Kidney (tissue), 14 donors: ENCODE measurements around the gene DIAPH1. TPM values are rescaled to one million over a fixed set of nuclear protein-coding genes. Genes with fewer than 3 reads are reported as not detected.

Source experiments
- DNase-seq, 5 donors: peaks; one replicate each; pipeline ENCODE4 v3.0.0-alpha.2; 2013 to 2020
- FAIRE-seq: peaks from 2 replicates; lab custom pipeline; 2012; peaks lifted over from hg19 to GRCh38; lab: Jason Lieb, UNC
- H3K27ac ChIP-seq, 2 donors: one replicate each; pipeline ENCODE4 v1.7.0; 2013; ENCODE audit warnings: low read depth in 2 of 2, low read length in 2 of 2, inconsistent platforms in 1 of 2
- H3K27me3 ChIP-seq: one replicate; pipeline ENCODE4 v1.7.1; 2013; ENCODE audit warnings: low read length, inconsistent platforms; ENCODE audit not compliant: control insufficient read depth, insufficient read depth
- H3K36me3 ChIP-seq, 3 donors: one replicate each; pipeline versions ENCODE4 v1.7.0 to v1.7.1; 2013; ENCODE audit warnings: low read length in 3 of 3, control low read depth in 1 of 3, inconsistent platforms in 1 of 3; ENCODE audit not compliant: insufficient read depth in 3 of 3, control insufficient read depth in 2 of 3
- H3K4me1 ChIP-seq, 3 donors: one replicate each; pipeline versions ENCODE4 v1.7.0 to v1.7.1; 2013; ENCODE audit warnings: low read length in 3 of 3, inconsistent platforms in 1 of 3, low read depth in 1 of 3; ENCODE audit not compliant: control insufficient read depth in 2 of 3, insufficient read depth in 2 of 3
- H3K4me3 ChIP-seq, 3 donors: one replicate each; pipeline versions ENCODE4 v1.7.0 to v1.8.1; 2013; ENCODE audit warnings: low read length in 3 of 3, control low read depth in 1 of 3, inconsistent platforms in 1 of 3
- H3K9ac ChIP-seq, 3 donors: one replicate each; pipeline versions ENCODE4 v1.7.0 to v1.7.1; 2013; ENCODE audit warnings: low read length in 3 of 3, control low read depth in 1 of 3, inconsistent platforms in 1 of 3
- H3K9me3 ChIP-seq, 3 donors: one replicate each; pipeline versions ENCODE4 v1.7.0 to v1.7.1; 2013; ENCODE audit warnings: low read length in 3 of 3, control low read depth in 1 of 3, inconsistent platforms in 1 of 3; ENCODE audit not compliant: control insufficient read depth in 2 of 3, insufficient read depth in 1 of 3
- CTCF ChIP-seq: IDR thresholded peaks from 3 replicates; pipeline ENCODE4 v1.5.1; 2012; ENCODE audit warnings: mild to moderate bottlenecking, moderate library complexity, borderline replicate concordance; ENCODE audit not compliant: insufficient read depth; ENCODE audit errors: extremely low read depth
- intact Hi-C: fragments of 100-400 bp; cut with DNase I; formaldehyde crosslinking; loops from one replicate; pipeline ENCODE4 v1.11.1; 2022
- polyA plus RNA-seq: library from polyadenylated mRNA; stranded (reverse); fragments of 350-450 nt; fragmentation: Illumina TruSeq; extraction: RNeasy Lipid Tissue Mini Kit (QIAGEN cat#74804); gene quantifications from one replicate; pipeline ENCODE4 v1.2.3, GENCODE V29; 2014; ENCODE audit warnings: low read depth, low replicate concordance; ENCODE audit not compliant: insufficient read depth
- total RNA-seq: library from RNA; stranded (reverse); fragmentation: NEBNext Ultra II Directional; extraction: Animal tissue kit (Norgen Biotek cat#: 25700); gene quantifications from one replicate; pipeline ENCODE4 v1.2.1, GENCODE V29; 2021
- donor health status: control.
- donor health status: control.
- donor health status: control.
- donor health status: control.
- donor health status: control.
- donor health status: DM: yes; HTN: yes; CAD: no.
- donor health status: Normal renal cell carcinoma (clear cell type).

DIAPH1 gene
- total and polyA plus RNA-seq, 2 donors from 2014 or later: 60.6 to 156 TPM

- peak; percentile 49 for TF ChIP-seq CTCF
- peak within 1 kb of the TSS; percentile 76 to 80 for H3K27ac ChIP-seq
- FAIRE-seq (peak; percentile 51), DNase-seq (peak; percentile 93 to 98 (median 97))
- peak within 1 kb of the TSS; percentile 75 to 88 (median 86) for H3K4me3 ChIP-seq
- peak within 1 kb of the TSS; percentile 50 to 84 (median 76) for H3K9ac ChIP-seq
- peaks cover 4 to 20% (median 7%) of the 10 kb centered on the region in 3 donors for H3K4me1 ChIP-seq
- H3K36me3 ChIP-seq: no peaks in the 10 kb centered on the region
- H3K27me3 ChIP-seq: no peaks in the 10 kb centered on the region
- no peaks in the 10 kb centered on the region for H3K9me3 ChIP-seq
- intact Hi-C loops: no loop called here
These were observed 143.1 kb downstream of the DIAPH1 start, which contains the start of gene PCDHGC3 for GRCh38 chr5:141475625-141476131. Gene PCDHGC3, plus strand, starts transcription at chr5:141475966. Its CDS starts 151 bp downstream, at chr5:141476117.

GRCh38 chr5:141465351-141465750 is 153.4 kb downstream of the DIAPH1 start:
- FAIRE-seq: no peak
- intact Hi-C loops: no loop called here
- no peak for TF ChIP-seq CTCF

More at GRCh38 chr5:141465351-141465750, 153.4 kb downstream of the DIAPH1 start:
- no peaks in the 10 kb centered on the region for H3K27me3 ChIP-seq
- no peaks in the 10 kb centered on the region for H3K9me3 ChIP-seq
- no peaks in the 10 kb centered on the region for H3K4me1 ChIP-seq
- H3K36me3 ChIP-seq: no peaks in the 10 kb centered on the region
- H3K4me3 ChIP-seq: no peak overlapping the region
- no peak for DNase-seq
- no peak overlapping the region for H3K27ac ChIP-seq
- H3K9ac ChIP-seq: no peak overlapping the region

Other genes starting within 250 kb of the DIAPH1 start
- gene PCDHGB3, start 248.8 kb downstream of the DIAPH1 start, total RNA-seq: 4.4 TPM
- gene PCDHGB3, start 248.8 kb downstream of the DIAPH1 start, polyA plus RNA-seq: 0.15 TPM
- 7.2 TPM for gene PCDHGA6, start 245.1 kb downstream of the DIAPH1 start, total RNA-seq
- 0.34 TPM for gene PCDHGA6, start 245.1 kb downstream of the DIAPH1 start, polyA plus RNA-seq
- 4.1 TPM for gene PCDHGA7, start 236.3 kb downstream of the DIAPH1 start, total RNA-seq
- gene PCDHGA7, start 236.3 kb downstream of the DIAPH1 start, polyA plus RNA-seq: 0.49 TPM
- 6.1 TPM for gene PCDHGB4, start 231.3 kb downstream of the DIAPH1 start, total RNA-seq
- gene PCDHGB4, start 231.3 kb downstream of the DIAPH1 start, polyA plus RNA-seq: 1.0 TPM
- 1.8 TPM for gene PCDHGA8, start 226.4 kb downstream of the DIAPH1 start, total RNA-seq
- gene PCDHGA8, start 226.4 kb downstream of the DIAPH1 start, polyA plus RNA-seq: 0.09 TPM
- gene PCDHGB5, start 221.1 kb downstream of the DIAPH1 start, total RNA-seq: 12.3 TPM
- gene PCDHGB5, start 221.1 kb downstream of the DIAPH1 start, polyA plus RNA-seq: 0.82 TPM
- gene PCDHGA9, start 216.2 kb downstream of the DIAPH1 start, total RNA-seq: 7.6 TPM
- 0.54 TPM for gene PCDHGA9, start 216.2 kb downstream of the DIAPH1 start, polyA plus RNA-seq
- gene PCDHGB6, start 211.0 kb downstream of the DIAPH1 start, total RNA-seq: 7.5 TPM
- 0.22 TPM for gene PCDHGB6, start 211.0 kb downstream of the DIAPH1 start, polyA plus RNA-seq
- 5.1 TPM for gene PCDHGA10, start 206.0 kb downstream of the DIAPH1 start, total RNA-seq
- 0.47 TPM for gene PCDHGA10, start 206.0 kb downstream of the DIAPH1 start, polyA plus RNA-seq
- gene PCDHGB7, start 201.3 kb downstream of the DIAPH1 start, total RNA-seq: 15.1 TPM
- 1.0 TPM for gene PCDHGB7, start 201.3 kb downstream of the DIAPH1 start, polyA plus RNA-seq
- gene PCDHGA11, start 197.9 kb downstream of the DIAPH1 start, total RNA-seq: 3.6 TPM
- gene PCDHGA11, start 197.9 kb downstream of the DIAPH1 start, polyA plus RNA-seq: 0.37 TPM
- 4.0 TPM for gene PCDHGA12, start 188.5 kb downstream of the DIAPH1 start, total RNA-seq
- 0.24 TPM for gene PCDHGA12, start 188.5 kb downstream of the DIAPH1 start, polyA plus RNA-seq
- 51.5 TPM for gene PCDHGC3, start 143.0 kb downstream of the DIAPH1 start, total RNA-seq
- 41.0 TPM for gene PCDHGC3, start 143.0 kb downstream of the DIAPH1 start, polyA plus RNA-seq
- gene PCDHGC4, start 134.0 kb downstream of the DIAPH1 start, total RNA-seq: 1.5 TPM
- not detected for gene PCDHGC4, start 134.0 kb downstream of the DIAPH1 start, polyA plus RNA-seq
- gene PCDHGC5, start 129.9 kb downstream of the DIAPH1 start, total RNA-seq: 1.4 TPM
- gene PCDHGC5, start 129.9 kb downstream of the DIAPH1 start, polyA plus RNA-seq: not detected
- 44.7 TPM for gene HDAC3, start 17.8 kb upstream of the DIAPH1 start, total RNA-seq
- gene HDAC3, start 17.8 kb upstream of the DIAPH1 start, polyA plus RNA-seq: 47.5 TPM
- 3.0 TPM for gene RELL2, start 18.0 kb upstream of the DIAPH1 start, total RNA-seq
- 8.2 TPM for gene RELL2, start 18.0 kb upstream of the DIAPH1 start, polyA plus RNA-seq
- gene FCHSD1, start 32.4 kb upstream of the DIAPH1 start, total RNA-seq: 20.3 TPM
- gene FCHSD1, start 32.4 kb upstream of the DIAPH1 start, polyA plus RNA-seq: 6.4 TPM
- 19.8 TPM for gene ARAP3, start 63.2 kb upstream of the DIAPH1 start, total RNA-seq
- gene ARAP3, start 63.2 kb upstream of the DIAPH1 start, polyA plus RNA-seq: 7.2 TPM